H9 (cell line): ENCODE data around the gene DUSP7. TPM values are rescaled to one million over a fixed set of nuclear protein-coding genes. Genes with fewer than 3 reads are reported as not detected.

ENCODE experiments used
- DNase-seq: peaks from one replicate; pipeline ENCODE4 v3.0.0-alpha.2; 2017
- H2AFZ ChIP-seq: one replicate; pipeline ENCODE4 v1.6.1; 2013; ENCODE audit warnings: mild to moderate bottlenecking, low read length, control low read depth, moderate library complexity
- H2AK5ac ChIP-seq: 2 replicates; pipeline ENCODE4 v1.6.1; 2013; ENCODE audit warnings: low read length, control low read depth, mixed read lengths; ENCODE audit not compliant: insufficient read length
- H2BK120ac ChIP-seq: one replicate; pipeline ENCODE4 v1.6.1; 2013; ENCODE audit warnings: low read depth, mild to moderate bottlenecking, low read length, control low read depth, inconsistent platforms; ENCODE audit not compliant: poor library complexity, severe bottlenecking
- H2BK12ac ChIP-seq: 2 replicates; pipeline ENCODE4 v1.6.1; 2013; ENCODE audit warnings: low read length, control low read depth, mixed read lengths, low read depth; ENCODE audit not compliant: insufficient read length
- H2BK15ac ChIP-seq: 2 replicates; pipeline ENCODE4 v1.6.1; 2013; ENCODE audit warnings: low read depth, low read length, control low read depth
- H2BK20ac ChIP-seq: one replicate; pipeline ENCODE4 v1.6.1; 2013; ENCODE audit warnings: low read depth, mild to moderate bottlenecking, low read length, control low read depth, inconsistent platforms; ENCODE audit not compliant: poor library complexity, severe bottlenecking
- H2BK5ac ChIP-seq: 2 replicates; pipeline ENCODE4 v1.6.1; 2013; ENCODE audit warnings: low read length, control low read depth, mixed read lengths; ENCODE audit not compliant: insufficient read length
- H3K14ac ChIP-seq: 2 replicates; pipeline ENCODE4 v1.6.1; 2013; ENCODE audit warnings: low read length, control low read depth; ENCODE audit not compliant: insufficient read depth
- H3K18ac ChIP-seq: 2 replicates; pipeline ENCODE4 v1.6.1; 2013; ENCODE audit warnings: low read depth, mild to moderate bottlenecking, mixed read lengths, low read length, control low read depth; ENCODE audit not compliant: insufficient read length
- H3K23ac ChIP-seq: 2 replicates; pipeline ENCODE4 v1.6.1; 2013; ENCODE audit warnings: low read length, control low read depth, mixed read lengths, low read depth; ENCODE audit not compliant: insufficient read length
- H3K23me2 ChIP-seq: 2 replicates; pipeline ENCODE4 v1.6.1; 2013; ENCODE audit warnings: low read depth, mild to moderate bottlenecking, mixed read lengths, low read length, control low read depth; ENCODE audit not compliant: insufficient read length, poor library complexity, severe bottlenecking
- H3K27ac ChIP-seq: 2 replicates; pipeline ENCODE4 v1.5.1; 2013; ENCODE audit warnings: low read length, control low read depth, mixed read lengths, low read depth; ENCODE audit not compliant: insufficient read length
- H3K27me3 ChIP-seq: 2 replicates; pipeline ENCODE4 v1.6.1; 2013; ENCODE audit warnings: low read length, control low read depth, inconsistent platforms; ENCODE audit not compliant: insufficient read depth
- H3K4ac ChIP-seq: 2 replicates; pipeline ENCODE4 v1.6.1; 2013; ENCODE audit warnings: low read depth, mild to moderate bottlenecking, control low read depth, inconsistent platforms, low read length, moderate library complexity
- H3K4me1 ChIP-seq: 2 replicates; pipeline ENCODE4 v1.6.1; 2013; ENCODE audit warnings: low read length, control low read depth, inconsistent platforms; ENCODE audit not compliant: insufficient read depth
- H3K4me2 ChIP-seq: 2 replicates; pipeline ENCODE4 v1.6.1; 2013; ENCODE audit warnings: low read length, control low read depth, mixed read lengths; ENCODE audit not compliant: insufficient read length, insufficient read depth
- H3K56ac ChIP-seq: 2 replicates; pipeline ENCODE4 v1.6.1; 2013; ENCODE audit warnings: low read depth, mild to moderate bottlenecking, mixed read lengths, low read length, control low read depth; ENCODE audit not compliant: insufficient read length
- H3K79me1 ChIP-seq: 2 replicates; pipeline ENCODE4 v1.6.1; 2013; ENCODE audit warnings: low read depth, mild to moderate bottlenecking, moderate library complexity, low read length, control low read depth, inconsistent platforms; ENCODE audit not compliant: insufficient read depth, poor library complexity, severe bottlenecking
- H3K79me2 ChIP-seq: 2 replicates; pipeline ENCODE4 v1.6.1; 2013; ENCODE audit warnings: low read length, control low read depth, inconsistent platforms; ENCODE audit not compliant: insufficient read depth
- H3K9ac ChIP-seq: 2 replicates; pipeline ENCODE4 v1.6.1; 2013; ENCODE audit warnings: low read length, control low read depth, mixed read lengths; ENCODE audit not compliant: insufficient read length; ENCODE audit errors: extremely low read depth
- H3K9me3 ChIP-seq: one replicate; pipeline ENCODE4 v1.6.1; 2013; ENCODE audit warnings: low read depth, low read length, inconsistent platforms; ENCODE audit not compliant: control insufficient read depth
- H3T11ph ChIP-seq: one replicate; pipeline ENCODE4 v1.6.1; 2013; ENCODE audit warnings: mild to moderate bottlenecking, low read length, control low read depth, inconsistent platforms
- H4K20me1 ChIP-seq: one replicate; pipeline ENCODE4 v1.6.1; 2013; ENCODE audit not compliant: control insufficient read depth, insufficient read length, insufficient read depth
- H4K5ac ChIP-seq: 2 replicates; pipeline ENCODE4 v1.6.1; 2013; ENCODE audit warnings: low read depth, mild to moderate bottlenecking, mixed read lengths, low read length, control low read depth; ENCODE audit not compliant: insufficient read length
- H4K8ac ChIP-seq: replicated peaks from 2 replicates; pipeline ENCODE4 v1.6.1; 2013; ENCODE audit warnings: low read length, control low read depth, mixed read lengths, low read depth; ENCODE audit not compliant: insufficient read length
- H4K91ac ChIP-seq: 2 replicates; pipeline ENCODE4 v1.6.1; 2013; ENCODE audit warnings: low read depth, mild to moderate bottlenecking, moderate library complexity, mixed read lengths, low read length, control low read depth; ENCODE audit not compliant: insufficient read length
- H3K27ac Mint-ChIP-seq, 3 experiments: 2 replicates in 2 of 3; 3 replicates in 1 of 3; pipeline ENCODE4 v1.8.0; 2020 to 2021; ENCODE audit warnings: mixed read lengths in 3 of 3, mild to moderate bottlenecking in 1 of 3, moderate library complexity in 1 of 3
- H3K27me3 Mint-ChIP-seq: 2 replicates; pipeline ENCODE4 v1.8.0; 2021; ENCODE audit warnings: low read depth, mild to moderate bottlenecking, moderate library complexity, mixed read lengths
- H3K36me3 Mint-ChIP-seq, 3 experiments: 2 replicates in 2 of 3; 3 replicates in 1 of 3; pipeline ENCODE4 v1.8.0; 2020 to 2021; ENCODE audit warnings: low read depth in 3 of 3, mixed read lengths in 3 of 3; ENCODE audit not compliant: insufficient read depth in 1 of 3
- H3K4me1 Mint-ChIP-seq, 2 experiments: 2 replicates each; pipeline ENCODE4 v1.8.0; 2020; ENCODE audit warnings: mixed read lengths in 2 of 2
- H3K4me3 Mint-ChIP-seq, 2 experiments: 2 replicates in 1 of 2; 3 replicates in 1 of 2; pipeline ENCODE4 v1.8.0; 2020 to 2021; ENCODE audit warnings: mild to moderate bottlenecking in 2 of 2, mixed read lengths in 2 of 2, moderate library complexity in 1 of 2
- H3K9me3 Mint-ChIP-seq, 2 experiments: 2 replicates in 1 of 2; 3 replicates in 1 of 2; pipeline ENCODE4 v1.8.0; 2020; ENCODE audit warnings: mild to moderate bottlenecking in 2 of 2, mixed read lengths in 2 of 2, moderate library complexity in 1 of 2
- WGBS: extraction: QIAGEN DNeasy Blood & Tissue Kit; methylation state at CpG from one replicate; pipeline ENCODE4 v1.1.7; 2013; ENCODE audit warnings: missing lambda C conversion rate, low lambda C conversion rate, mixed read lengths; ENCODE audit not compliant: insufficient read length; ENCODE audit errors: extremely low coverage; 5-methylcytosine and 5-hydroxymethylcytosine counted together
- total RNA-seq: library from RNA; stranded (reverse); gene quantifications from 2 replicates; pipeline ENCODE4 v1.2.1, GENCODE V29; 2021
- TF ChIP-seq, protein P1 (sequence below): fragments of 200-600 bp; sonication (generic); conservative IDR thresholded peaks from 3 replicates; pipeline ENCODE4 v1.8.0; 2021; ENCODE audit warnings: antibody characterized with exemption, mild to moderate bottlenecking

The DUSP7 gene
- total RNA-seq, 1 experiment from 2014 or later = 24.0 TPM

DNA sequence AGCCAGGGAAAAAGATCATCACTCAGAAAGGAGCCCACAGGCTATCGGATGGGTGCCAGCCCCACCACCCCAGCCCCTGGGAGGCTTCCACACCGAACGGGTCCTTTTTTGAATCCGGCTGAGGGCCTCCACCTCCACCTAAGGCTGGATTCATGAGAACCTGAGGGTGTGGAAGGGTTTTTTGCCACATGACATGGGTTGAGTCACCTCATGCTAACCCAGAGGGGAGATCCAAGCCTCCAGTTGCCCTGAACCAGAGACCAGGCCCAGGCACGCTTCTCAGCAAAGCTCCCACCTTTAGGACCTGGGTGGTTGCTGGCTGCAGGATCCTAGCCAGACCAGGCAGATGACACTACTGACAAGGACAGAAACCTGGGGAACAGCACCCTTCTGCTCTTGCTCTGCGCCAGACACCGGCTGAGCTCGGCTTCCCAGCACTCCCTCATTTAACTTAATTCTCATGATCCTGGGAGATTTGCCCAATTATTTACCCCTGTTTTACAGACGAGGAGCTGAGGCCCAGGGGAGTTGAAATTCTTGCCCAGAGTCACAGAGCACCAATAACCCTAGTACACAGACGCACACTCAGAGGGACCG, 25.6 kb downstream of the DUSP7 start:
- Histone ChIP-seq H3K4me1 (no peaks in the 10 kb centered on the region), H3K23me2 (no peaks in the 10 kb centered on the region), H4K8ac (no peak overlapping the region), H4K5ac (no peak overlapping the region), H3K18ac (no peak overlapping the region), H3K4ac (no peak overlapping the region), H4K20me1 (no peaks in the 10 kb centered on the region), H2BK120ac (no peak overlapping the region), H3K56ac (no peak overlapping the region), H3K23ac (no peak overlapping the region), H3K4me2 (no peak overlapping the region), H3T11ph (no peak overlapping the region), H3K14ac (no peak overlapping the region; the same call in 1 of the 2 replicates), H3K79me2 (no peaks in the 10 kb centered on the region), H3K9me3 (no peaks in the 10 kb centered on the region), H3K79me1 (no peaks in the 10 kb centered on the region), H2AK5ac (no peak overlapping the region), H2BK15ac (no peak overlapping the region), H3K27ac (no peak overlapping the region), H2BK5ac (no peak overlapping the region), H3K9ac (no peak overlapping the region), H2BK20ac (no peak overlapping the region), H3K27me3 (no peaks in the 10 kb centered on the region), H2AFZ (no peak overlapping the region), H4K91ac (no peak overlapping the region), H2BK12ac (no peak overlapping the region)
- Mint-ChIP-seq H3K4me3 (no peak overlapping the region), H3K9me3 (no peaks in the 10 kb centered on the region), H3K27ac (no peak overlapping the region), H3K27me3 (peaks cover 2% of the 10 kb centered on the region), H3K36me3 (no peaks in the 10 kb centered on the region), H3K4me1 (peaks cover 0 to 9% of the 10 kb centered on the region in 2 experiments; a peak in 2 of 4 replicates)
- no peak for DNase-seq
- TF ChIP-seq, protein P1, sequence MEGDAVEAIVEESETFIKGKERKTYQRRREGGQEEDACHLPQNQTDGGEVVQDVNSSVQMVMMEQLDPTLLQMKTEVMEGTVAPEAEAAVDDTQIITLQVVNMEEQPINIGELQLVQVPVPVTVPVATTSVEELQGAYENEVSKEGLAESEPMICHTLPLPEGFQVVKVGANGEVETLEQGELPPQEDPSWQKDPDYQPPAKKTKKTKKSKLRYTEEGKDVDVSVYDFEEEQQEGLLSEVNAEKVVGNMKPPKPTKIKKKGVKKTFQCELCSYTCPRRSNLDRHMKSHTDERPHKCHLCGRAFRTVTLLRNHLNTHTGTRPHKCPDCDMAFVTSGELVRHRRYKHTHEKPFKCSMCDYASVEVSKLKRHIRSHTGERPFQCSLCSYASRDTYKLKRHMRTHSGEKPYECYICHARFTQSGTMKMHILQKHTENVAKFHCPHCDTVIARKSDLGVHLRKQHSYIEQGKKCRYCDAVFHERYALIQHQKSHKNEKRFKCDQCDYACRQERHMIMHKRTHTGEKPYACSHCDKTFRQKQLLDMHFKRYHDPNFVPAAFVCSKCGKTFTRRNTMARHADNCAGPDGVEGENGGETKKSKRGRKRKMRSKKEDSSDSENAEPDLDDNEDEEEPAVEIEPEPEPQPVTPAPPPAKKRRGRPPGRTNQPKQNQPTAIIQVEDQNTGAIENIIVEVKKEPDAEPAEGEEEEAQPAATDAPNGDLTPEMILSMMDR = no peak
- WGBS = no CpG with 5 or more reads among the region's 11 CpGs
